SU-DHL-6 (cell line): ENCODE data around the gene JAKMIP1.

Experiments used
- H2AFZ ChIP-seq: fragments of 200-600 bp; sonication (generic); 2 replicates; pipeline ENCODE4 v1.6.1; 2014; ENCODE audit warnings: low read depth, mild to moderate bottlenecking, moderate library complexity, mixed read lengths, antibody characterized with exemption, low read length; ENCODE audit not compliant: severe bottlenecking
- H3F3A ChIP-seq: fragments of 200-600 bp; shearing (Covaris generic); 2 replicates; pipeline ENCODE4 v1.6.0; 2016; ENCODE audit warnings: antibody characterized with exemption, mild to moderate bottlenecking; ENCODE audit not compliant: insufficient read depth
- H3K27ac ChIP-seq: fragments of 200-600 bp; sonication (generic); 2 replicates; pipeline ENCODE4 v1.5.1; 2016; ENCODE audit warnings: low read depth, mild to moderate bottlenecking, low read length, moderate library complexity, mixed read lengths
- H3K27me3 ChIP-seq: fragments of 200-600 bp; sonication (generic), shearing (Covaris generic); 2 replicates; pipeline ENCODE4 v1.6.0; 2014; ENCODE audit warnings: mild to moderate bottlenecking, low read length
- H3K36me3 ChIP-seq: fragments of 200-600 bp; sonication (generic); 2 replicates; pipeline ENCODE4 v1.6.1; 2014; ENCODE audit warnings: mild to moderate bottlenecking, low read length, mixed read lengths
- H3K4me2 ChIP-seq: fragments of 300-600, 200-600 bp; shearing (Covaris generic), sonication (generic); 2 replicates; pipeline ENCODE4 v1.6.0; 2014; ENCODE audit warnings: low read length, low read depth, mild to moderate bottlenecking; ENCODE audit not compliant: poor library complexity, severe bottlenecking
- H3K4me3 ChIP-seq: fragments of 200-600 bp; sonication (generic); 2 replicates; pipeline ENCODE4 v1.5.1; 2014; ENCODE audit warnings: antibody characterized with exemption, low read length, mild to moderate bottlenecking, mixed read lengths; ENCODE audit not compliant: insufficient read depth, poor library complexity, severe bottlenecking
- H3K79me2 ChIP-seq: fragments of 200-600 bp; sonication (generic); 2 replicates; pipeline ENCODE4 v1.6.1; 2014; ENCODE audit warnings: mild to moderate bottlenecking, low read length, moderate library complexity; ENCODE audit not compliant: insufficient read depth
- H3K9ac ChIP-seq: fragments of 200-600 bp; sonication (generic); 2 replicates; pipeline ENCODE4 v1.7.0; 2014; ENCODE audit warnings: mild to moderate bottlenecking, low read length
- H3K9me2 ChIP-seq: fragments of 200-600 bp; sonication (generic); replicated peaks from 2 replicates; pipeline ENCODE4 v1.6.1; 2014; ENCODE audit warnings: low read length; ENCODE audit not compliant: insufficient read depth
- H3K9me3 ChIP-seq: fragments of 200-600 bp; sonication (generic); 2 replicates; pipeline ENCODE4 v1.6.1; 2014; ENCODE audit warnings: low read length, mixed read lengths; ENCODE audit not compliant: insufficient read depth
- H4K20me1 ChIP-seq: fragments of 200-600 bp; sonication (generic); 2 replicates; pipeline ENCODE4 v1.6.1; 2014; ENCODE audit warnings: low read depth, mild to moderate bottlenecking, antibody characterized with exemption, low read length, moderate library complexity, mixed read lengths
- EZH2phosphoT487 ChIP-seq: fragments of 200-600 bp; sonication (generic), shearing (Covaris generic); conservative IDR thresholded peaks from 2 replicates; pipeline ENCODE4 v1.6.1; 2018; ENCODE audit warnings: mild to moderate bottlenecking, antibody characterized with exemption, low read length, moderate library complexity, mixed read lengths
- TF ChIP-seq, protein P1 (sequence below): fragments of 200-600 bp; sonication (generic); IDR thresholded peaks from one replicate; pipeline ENCODE4 v1.5.1; 2017; ENCODE audit warnings: antibody characterized with exemption, mild to moderate bottlenecking, low read length, moderate library complexity; ENCODE audit not compliant: insufficient read depth, poor library complexity, severe bottlenecking

JAKMIP1 gene

GRCh38 chr4:6019316-6020263 is 180.8 kb downstream of the JAKMIP1 start:
- Histone ChIP-seq H3K27me3 (no peaks in the 10 kb centered on the region), H3K4me3 (no peak overlapping the region), H3F3A (no peaks in the 10 kb centered on the region), H4K20me1 (no peaks in the 10 kb centered on the region), H3K9ac (no peak overlapping the region), H3K79me2 (no peaks in the 10 kb centered on the region), H3K9me3 (no peaks in the 10 kb centered on the region), H3K27ac (no peak overlapping the region), H3K4me2 (no peak overlapping the region), H3K9me2 (no peaks in the 10 kb centered on the region), H3K36me3 (no peaks in the 10 kb centered on the region), H2AFZ (no peak overlapping the region)
- TF ChIP-seq EZH2phosphoT487, result no peak
- TF ChIP-seq, protein P1, sequence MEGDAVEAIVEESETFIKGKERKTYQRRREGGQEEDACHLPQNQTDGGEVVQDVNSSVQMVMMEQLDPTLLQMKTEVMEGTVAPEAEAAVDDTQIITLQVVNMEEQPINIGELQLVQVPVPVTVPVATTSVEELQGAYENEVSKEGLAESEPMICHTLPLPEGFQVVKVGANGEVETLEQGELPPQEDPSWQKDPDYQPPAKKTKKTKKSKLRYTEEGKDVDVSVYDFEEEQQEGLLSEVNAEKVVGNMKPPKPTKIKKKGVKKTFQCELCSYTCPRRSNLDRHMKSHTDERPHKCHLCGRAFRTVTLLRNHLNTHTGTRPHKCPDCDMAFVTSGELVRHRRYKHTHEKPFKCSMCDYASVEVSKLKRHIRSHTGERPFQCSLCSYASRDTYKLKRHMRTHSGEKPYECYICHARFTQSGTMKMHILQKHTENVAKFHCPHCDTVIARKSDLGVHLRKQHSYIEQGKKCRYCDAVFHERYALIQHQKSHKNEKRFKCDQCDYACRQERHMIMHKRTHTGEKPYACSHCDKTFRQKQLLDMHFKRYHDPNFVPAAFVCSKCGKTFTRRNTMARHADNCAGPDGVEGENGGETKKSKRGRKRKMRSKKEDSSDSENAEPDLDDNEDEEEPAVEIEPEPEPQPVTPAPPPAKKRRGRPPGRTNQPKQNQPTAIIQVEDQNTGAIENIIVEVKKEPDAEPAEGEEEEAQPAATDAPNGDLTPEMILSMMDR, result peak; percentile 86

- Histone ChIP-seq H3K4me3 (no peak within 1 kb of the TSS), H3K4me2 (no peak within 1 kb of the TSS), H3K9me3 (no peaks in the 10 kb centered on the region), H3F3A (no peaks in the 10 kb centered on the region), H4K20me1 (no peaks in the 10 kb centered on the region), H3K27me3 (no peaks in the 10 kb centered on the region), H3K27ac (no peak within 1 kb of the TSS), H3K9me2 (no peaks in the 10 kb centered on the region), H3K9ac (no peak within 1 kb of the TSS), H3K79me2 (no peaks in the 10 kb centered on the region), H2AFZ (no peak within 1 kb of the TSS), H3K36me3 (no peaks in the 10 kb centered on the region)
- TF ChIP-seq, protein P1, result no peak
- no peak for TF ChIP-seq EZH2phosphoT487
These were observed 182.0 kb downstream of the JAKMIP1 start, which contains the start of gene C4orf50 for GRCh38 chr4:6018331-6018730. C4orf50 (minus strand) TSS chr4:6018431.

DNA sequence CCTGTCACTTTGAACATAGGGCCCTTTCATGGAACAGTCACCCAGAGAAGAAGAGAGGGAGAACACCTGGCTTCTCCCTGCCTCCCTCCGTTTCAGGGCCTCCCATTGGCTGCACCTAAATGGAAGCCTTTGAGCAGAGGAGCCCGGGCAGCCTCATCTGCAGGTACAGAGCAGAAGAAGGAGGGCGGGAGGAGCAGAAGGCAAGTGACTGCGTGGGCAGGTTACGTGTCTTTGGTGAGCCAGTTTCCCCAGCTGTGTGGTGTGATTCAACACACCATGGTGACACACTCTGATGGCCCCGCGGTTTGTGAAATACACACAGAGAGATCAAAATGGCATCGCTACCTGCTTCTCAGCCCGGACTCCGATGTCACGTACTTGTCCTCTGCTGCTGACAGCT is 182.5 kb downstream of the JAKMIP1 start:
- Histone ChIP-seq H3K9me2 (no peaks in the 10 kb centered on the region), H3K27me3 (no peaks in the 10 kb centered on the region), H3K4me3 (no peak overlapping the region), H3K4me2 (no peak overlapping the region), H4K20me1 (no peaks in the 10 kb centered on the region), H3K36me3 (no peaks in the 10 kb centered on the region), H3K79me2 (no peaks in the 10 kb centered on the region), H3K9ac (no peak overlapping the region), H3K9me3 (no peaks in the 10 kb centered on the region), H3F3A (no peaks in the 10 kb centered on the region), H3K27ac (no peak overlapping the region), H2AFZ (no peak overlapping the region)
- TF ChIP-seq, protein P1, result no peak
- no peak for TF ChIP-seq EZH2phosphoT487
